B cell (primary cell): Measurements from ENCODE around the gene TRDN. TPM values are rescaled to one million over a fixed set of nuclear protein-coding genes. Genes with fewer than 3 reads are reported as not detected.
"Not testable (repeated sequence)": the region's sequence is repeated elsewhere in the genome, so short reads cannot be mapped to it uniquely, and the experiment has no call there.

Source experiments
- ATAC-seq: fragments of 200-7000 bp; cut with Tn5 transposase; one replicate; pipeline ENCODE4 v1.10.0; 2021; ENCODE audit warnings: low read depth, mild to moderate bottlenecking, moderate number of reproducible peaks, moderate library complexity
- CTCF ChIA-PET: fragments of 350-600 bp; sonication (Branson Sonifier 250); formaldehyde crosslinking; loops from one replicate; lab custom pipeline; 2021; ENCODE audit warnings: antibody characterized with exemption, inconsistent platforms; lab: Charles Lee
- POLR2A ChIA-PET: fragments of 350-600 bp; sonication (Branson Sonifier 250); formaldehyde crosslinking; loops from one replicate; lab custom pipeline; 2021; ENCODE audit warnings: antibody characterized with exemption; lab: Charles Lee
- DNase-seq: peaks from one replicate; pipeline ENCODE4 v3.0.0; 2013
- H2AFZ ChIP-seq: 2 replicates; pipeline ENCODE4 v1.6.1; 2012; ENCODE audit warnings: mild to moderate bottlenecking, low read depth, low read length; ENCODE audit not compliant: insufficient read depth, poor library complexity, severe bottlenecking
- H3K27ac ChIP-seq, 2 donors: 1 replicate in 1 of 2; 2 replicates in 1 of 2; pipeline ENCODE4 v1.5.1; 2012 to 2013; ENCODE audit warnings: low read length in 2 of 2, mild to moderate bottlenecking in 2 of 2, moderate library complexity in 1 of 2
- H3K27me3 ChIP-seq, 4 experiments: fragments of 200-600 bp in 1 of 4; sonication (generic) in 1 of 4; replicated peaks in 1 of 4; 1 replicate in 2 of 4; 2 replicates in 2 of 4; pipeline versions ENCODE4 v1.6.1 to v1.7.0; 2013 to 2016; ENCODE audit warnings: low read length in 3 of 4, mild to moderate bottlenecking in 2 of 4, mixed read lengths in 1 of 4, moderate library complexity in 1 of 4; ENCODE audit not compliant: insufficient read depth in 4 of 4, control insufficient read depth in 3 of 4; ENCODE audit errors: control extremely low read depth in 1 of 4
- H3K36me3 ChIP-seq, 2 experiments: replicated peaks in 1 of 2; 1 replicate in 1 of 2; 2 replicates in 1 of 2; pipeline versions ENCODE4 v1.6.1 to v1.7.1; 2013; ENCODE audit warnings: low read length in 1 of 2; ENCODE audit not compliant: insufficient read depth in 2 of 2, control insufficient read depth in 1 of 2; ENCODE audit errors: control extremely low read depth in 1 of 2, extremely low read depth in 1 of 2
- H3K4me1 ChIP-seq, 2 donors: fragments of 200-600 bp in 1 of 2; sonication (generic) in 1 of 2; 1 replicate in 1 of 2; 2 replicates in 1 of 2; pipeline versions ENCODE4 v1.5.1 to v1.6.1; 2013 to 2017; ENCODE audit warnings: low read length in 2 of 2; ENCODE audit not compliant: control insufficient read depth in 2 of 2, insufficient read depth in 2 of 2
- H3K4me2 ChIP-seq: replicated peaks from 2 replicates; pipeline ENCODE3; 2012; ENCODE audit warnings: mild to moderate bottlenecking, low read depth, low read length; ENCODE audit not compliant: poor library complexity, severe bottlenecking
- H3K4me3 ChIP-seq, 5 experiments: fragments of 200-600 bp in 1 of 5; sonication (generic) in 1 of 5; 1 replicate in 3 of 5; 2 replicates in 2 of 5; pipeline versions ENCODE4 v1.5.1 to v1.7.0; 2011 to 2016; ENCODE audit warnings: low read length in 4 of 5, mild to moderate bottlenecking in 4 of 5, low read depth in 2 of 5, control low read depth in 1 of 5, moderate library complexity in 1 of 5; ENCODE audit not compliant: insufficient read depth in 1 of 5; ENCODE audit errors: control extremely low read depth in 1 of 5, extremely low read depth in 1 of 5
- H3K79me2 ChIP-seq: fragments of 200-600 bp; sonication (generic); one replicate; pipeline ENCODE4 v1.6.0; 2016; ENCODE audit warnings: low read length; ENCODE audit not compliant: control insufficient read depth, insufficient read depth
- H3K9ac ChIP-seq: fragments of 200-600 bp; sonication (generic); 2 replicates; pipeline ENCODE4 v1.6.1; 2017; ENCODE audit warnings: mild to moderate bottlenecking, low read length, moderate library complexity
- H3K9me3 ChIP-seq, 3 donors: one replicate each; pipeline versions ENCODE4 v1.6.1 to v1.7.1; 2013; ENCODE audit warnings: low read length in 2 of 3; ENCODE audit not compliant: control insufficient read depth in 2 of 3, insufficient read depth in 1 of 3; ENCODE audit errors: control extremely low read depth in 1 of 3
- H4K20me1 ChIP-seq: 2 replicates; pipeline ENCODE4 v1.6.0; 2012; ENCODE audit warnings: mild to moderate bottlenecking, low read length; ENCODE audit not compliant: insufficient read depth, control insufficient read depth, poor library complexity, severe bottlenecking
- H3K27ac Mint-ChIP-seq: one replicate; pipeline ENCODE4 v1.8.0; 2021; ENCODE audit warnings: mixed read lengths
- H3K27me3 Mint-ChIP-seq: one replicate; pipeline ENCODE4 v1.8.0; 2021; ENCODE audit warnings: mixed read lengths
- H3K4me1 Mint-ChIP-seq: one replicate; pipeline ENCODE4 v1.8.0; 2021; ENCODE audit warnings: mixed read lengths
- H3K4me3 Mint-ChIP-seq: one replicate; pipeline ENCODE4 v1.8.0; 2021; ENCODE audit warnings: mixed read lengths
- H3K9me3 Mint-ChIP-seq: one replicate; pipeline ENCODE4 v1.8.0; 2022; ENCODE audit warnings: mixed read lengths; ENCODE audit not compliant: insufficient read depth
- CTCF ChIP-seq: fragments of 200-600 bp; IDR thresholded peaks from one replicate; pipeline ENCODE4 v1.8.0; 2022; ENCODE audit warnings: antibody characterized with exemption, mild to moderate bottlenecking
- EZH2 ChIP-seq: IDR thresholded peaks from 2 replicates; pipeline ENCODE4 v1.6.1; 2012; ENCODE audit warnings: borderline replicate concordance, low read depth, mild to moderate bottlenecking, moderate library complexity, low read length; ENCODE audit not compliant: insufficient read depth, poor library complexity, severe bottlenecking
- WGBS: methylation state at CpG from one replicate; pipeline ENCODE4 v1.1.5; 2013; ENCODE audit warnings: missing lambda C conversion rate; ENCODE audit not compliant: insufficient coverage; 5-methylcytosine and 5-hydroxymethylcytosine counted together
- intact Hi-C: fragments of 100-400 bp; cut with micrococcal nuclease; formaldehyde crosslinking; loops from one replicate; pipeline ENCODE4 v1.10.0; 2022
- polyA plus RNA-seq: library from polyadenylated mRNA; depleted of rRNA; stranded (reverse); fragments of >200 nt; gene quantifications from 2 replicates; pipeline ENCODE4 v1.2.3, GENCODE V29; 2012
- total RNA-seq, 2 donors: library from RNA; stranded (reverse); fragments of 120-200 nt in 1 of 2; gene quantifications; 1 replicate in 1 of 2; 2 replicates in 1 of 2; pipeline versions ENCODE4 v1.2.3 to v1.2.4, GENCODE V29; 2013 to 2022

TRDN gene
- total and polyA plus RNA-seq, 2 donors (not counting 1 experiment from before 2014, with no cell fraction given): not detected

- ATAC-seq (no peak), DNase-seq (no peak)
- Mint-ChIP-seq H3K4me1 (no peaks in the 10 kb centered on the region), H3K27me3 (no peaks in the 10 kb centered on the region), H3K27ac (no peak overlapping the region), H3K9me3 (no peaks in the 10 kb centered on the region), H3K4me3 (no peak overlapping the region)
- Histone ChIP-seq H3K27ac (no peak overlapping the region), H3K27me3 (no peaks in the 10 kb centered on the region), H3K4me2 (no peak overlapping the region), H3K4me1 (no peaks in the 10 kb centered on the region), H3K9me3 (no peaks in the 10 kb centered on the region), H3K36me3 (no peaks in the 10 kb centered on the region), H4K20me1 (no peaks in the 10 kb centered on the region), H3K79me2 (no peaks in the 10 kb centered on the region), H3K4me3 (no peak overlapping the region), H3K9ac (no peak overlapping the region), H2AFZ (no peak overlapping the region)
- TF ChIP-seq EZH2 (no peak), CTCF (no peak)
- ChIA-PET POLR2A (no interaction called here), CTCF (no interaction called here)
- WGBS: no CpG with 5 or more reads among the region's 1 CpG
- intact Hi-C loops: no loop called here
Measured at GRCh38 chr6:123489589-123489988, 147.2 kb downstream of the TRDN start.

- ChIA-PET CTCF (no interaction called here), POLR2A (no interaction called here)
- Histone ChIP-seq H2AFZ (no peak overlapping the region), H3K4me3 (no peak overlapping the region), H3K4me1 (no peaks in the 10 kb centered on the region), H3K9me3 (no peaks in the 10 kb centered on the region), H4K20me1 (no peaks in the 10 kb centered on the region), H3K36me3 (no peaks in the 10 kb centered on the region), H3K79me2 (no peaks in the 10 kb centered on the region), H3K4me2 (no peak overlapping the region), H3K9ac (no peak overlapping the region), H3K27ac (no peak overlapping the region), H3K27me3 (no peaks in the 10 kb centered on the region)
- Mint-ChIP-seq H3K27me3 (no peaks in the 10 kb centered on the region), H3K4me3 (no peak overlapping the region), H3K27ac (no peak overlapping the region), H3K9me3 (peaks cover 2% of the 10 kb centered on the region), H3K4me1 (no peaks in the 10 kb centered on the region)
- WGBS: no CpG with 5 or more reads among the region's 1 CpG
- no peak for DNase-seq
- intact Hi-C loops: no loop called here
- TF ChIP-seq EZH2: no peak
- no peak for TF ChIP-seq CTCF
- no peak for ATAC-seq
Measured at GRCh38 chr6:123480986-123481385, 155.8 kb downstream of the TRDN start.

- H3K4me1 ChIP-seq, DNase-seq, H3K9me3 Mint-ChIP-seq, H3K27ac ChIP-seq, POLR2A ChIA-PET, H3K27ac Mint-ChIP-seq, H3K36me3 ChIP-seq, H3K79me2 ChIP-seq, H3K9me3 ChIP-seq, ATAC-seq, H3K4me3 ChIP-seq, H2AFZ ChIP-seq, H4K20me1 ChIP-seq, H3K9ac ChIP-seq, H3K4me1 Mint-ChIP-seq, H3K4me3 Mint-ChIP-seq, H3K27me3 ChIP-seq, CTCF ChIA-PET, H3K27me3 Mint-ChIP-seq, intact Hi-C loops, H3K4me2 ChIP-seq: not testable (repeated sequence)
- WGBS: 95% methylated on average over 6 of the region's 29 CpGs
Measured at GRCh38 chr6:123472025-123472702, 164.6 kb downstream of the TRDN start.
